Nephron (organoid): ENCODE measurements around the gene SRL.

Source experiments
- H3K27ac Mint-ChIP-seq, 3 experiments: 2 replicates each; pipeline ENCODE4 v1.8.0; 2020; ENCODE audit warnings: mixed read lengths in 3 of 3, mild to moderate bottlenecking in 2 of 3, moderate library complexity in 1 of 3
- H3K27me3 Mint-ChIP-seq: 2 replicates; pipeline ENCODE4 v1.8.0; 2021; ENCODE audit warnings: low read depth, mild to moderate bottlenecking, moderate library complexity, mixed read lengths
- H3K36me3 Mint-ChIP-seq: 2 replicates; pipeline ENCODE4 v1.8.0; 2020; ENCODE audit warnings: low read depth, mixed read lengths
- H3K4me1 Mint-ChIP-seq: 2 replicates; pipeline ENCODE4 v1.8.0; 2020; ENCODE audit warnings: mixed read lengths
- H3K4me3 Mint-ChIP-seq, 3 experiments: 2 replicates each; pipeline ENCODE4 v1.8.0; 2020; ENCODE audit warnings: mild to moderate bottlenecking in 3 of 3, mixed read lengths in 3 of 3, moderate library complexity in 2 of 3
- H3K9me3 Mint-ChIP-seq: 2 replicates; pipeline ENCODE4 v1.8.0; 2020; ENCODE audit warnings: mixed read lengths
- CTCF ChIP-seq, 3 experiments: fragments of 200-600 bp; sonication (generic); IDR thresholded peaks; one replicate each; pipeline ENCODE4 v1.5.0; 2021; ENCODE audit warnings: antibody characterized with exemption in 3 of 3; ENCODE audit not compliant: unreplicated experiment in 3 of 3

Gene SRL

GRCh38 chr16:4202615-4203345 is 39.1 kb downstream of the SRL start:
- peak overlapping the region in 1 of 3 experiments; percentile 35 for H3K27ac Mint-ChIP-seq
- H3K27me3 Mint-ChIP-seq: peaks cover 9% of the 10 kb centered on the region
- TF ChIP-seq CTCF (IDR thresholded peaks at IDR 0.05; ENCODE audit: unreplicated experiment in 3 of 3): no peak
- H3K4me1 Mint-ChIP-seq: peaks cover 28% of the 10 kb centered on the region
- H3K36me3 Mint-ChIP-seq: no peaks in the 10 kb centered on the region
- no peaks in the 10 kb centered on the region for H3K9me3 Mint-ChIP-seq
- peak overlapping the region in 1 of 3 experiments; percentile 46 for H3K4me3 Mint-ChIP-seq

GRCh38 chr16:4200781-4201137 is 41.1 kb downstream of the SRL start:
- H3K9me3 Mint-ChIP-seq: no peaks in the 10 kb centered on the region
- TF ChIP-seq CTCF (IDR thresholded peaks at IDR 0.05; ENCODE audit: unreplicated experiment in 3 of 3): no peak
- H3K4me3 Mint-ChIP-seq: peak overlapping the region in 1 of 3 experiments; percentile 34

GRCh38 chr16:4200000-4200780 is 41.7 kb downstream of the SRL start:
- Mint-ChIP-seq H3K9me3 (no peaks in the 10 kb centered on the region), H3K27me3 (peaks cover 9% of the 10 kb centered on the region), H3K4me3 (peak overlapping the region in 1 of 3 experiments; percentile 34), H3K4me1 (peaks cover 23% of the 10 kb centered on the region), H3K27ac (peak overlapping the region in 2 of 3 experiments; percentile 60 to 83), H3K36me3 (no peaks in the 10 kb centered on the region)
- peak; percentile 60 to 75 (median 62) for TF ChIP-seq CTCF (IDR thresholded peaks at IDR 0.05; ENCODE audit: unreplicated experiment in 3 of 3)

More at GRCh38 chr16:4200781-4201137, 41.1 kb downstream of the SRL start:
- Mint-ChIP-seq H3K4me1 (peaks cover 26% of the 10 kb centered on the region), H3K27me3 (peaks cover 9% of the 10 kb centered on the region), H3K27ac (peak overlapping the region in 1 of 3 experiments; percentile 83), H3K36me3 (no peaks in the 10 kb centered on the region)

GRCh38 chr16:4198816-4199215 is 43.1 kb downstream of the SRL start:
- peak overlapping the region in 1 of 3 experiments; percentile 27 for H3K27ac Mint-ChIP-seq
- H3K36me3 Mint-ChIP-seq: no peaks in the 10 kb centered on the region
- H3K27me3 Mint-ChIP-seq: peaks cover 5% of the 10 kb centered on the region
- TF ChIP-seq CTCF (IDR thresholded peaks at IDR 0.05; ENCODE audit: unreplicated experiment in 3 of 3): no peak
- H3K4me1 Mint-ChIP-seq: peaks cover 10% of the 10 kb centered on the region
- H3K9me3 Mint-ChIP-seq: no peaks in the 10 kb centered on the region
- H3K4me3 Mint-ChIP-seq: no peak overlapping the region

- Mint-ChIP-seq H3K4me3 (no peak overlapping the region), H3K36me3 (no peaks in the 10 kb centered on the region)
- TF ChIP-seq CTCF (IDR thresholded peaks at IDR 0.05; ENCODE audit: unreplicated experiment in 3 of 3): no peak
Measured at GRCh38 chr16:4194661-4195060, 47.2 kb downstream of the SRL start.

More at GRCh38 chr16:4194661-4195060, 47.2 kb downstream of the SRL start:
- no peaks in the 10 kb centered on the region for H3K9me3 Mint-ChIP-seq
- no peak overlapping the region for H3K27ac Mint-ChIP-seq
- no peaks in the 10 kb centered on the region for H3K27me3 Mint-ChIP-seq
- H3K4me1 Mint-ChIP-seq: peaks cover 8% of the 10 kb centered on the region
